ENCODE measurements around the gene KIF16B. TPM values are rescaled to one million over a fixed set of nuclear protein-coding genes. Genes with fewer than 3 reads are reported as not detected.

KIF16B gene
- total RNA-seq, 1 donor from 2014 or later: 9.1 TPM

- H3K9me3 Mint-ChIP-seq: no peaks in the 10 kb centered on the region
- ChIA-PET POLR2A (no interaction called here), CTCF (no interaction called here)
- no peak overlapping the region for H3K27ac Mint-ChIP-seq
- DNase-seq: no peak
- intact Hi-C loops (cut with micrococcal nuclease): no loop called here
- H3K27me3 Mint-ChIP-seq: no peaks in the 10 kb centered on the region
- ATAC-seq (ENCODE audit: low read depth): no peak
- H3K4me1 Mint-ChIP-seq: peaks cover 5% of the 10 kb centered on the region
- H3K4me3 Mint-ChIP-seq: no peak overlapping the region
- TF ChIP-seq CTCF (IDR thresholded peaks at IDR 0.05): no peak
- H3K36me3 Mint-ChIP-seq (ENCODE audit: low read depth): peaks cover 4% of the 10 kb centered on the region
Measured at GRCh38 chr20:16554766-16555543, 18.3 kb downstream of the KIF16B start.

GRCh38 chr20:16553684-16554083 is 19.6 kb downstream of the KIF16B start:
- no peak for TF ChIP-seq CTCF (IDR thresholded peaks at IDR 0.05)
- Mint-ChIP-seq H3K27ac (no peak overlapping the region), H3K4me3 (no peak overlapping the region), H3K27me3 (no peaks in the 10 kb centered on the region), H3K36me3 (ENCODE audit: low read depth) (peaks cover 4% of the 10 kb centered on the region), H3K9me3 (no peaks in the 10 kb centered on the region), H3K4me1 (peaks cover 5% of the 10 kb centered on the region)
- intact Hi-C loops (cut with micrococcal nuclease): no loop called here
- POLR2A ChIA-PET: no interaction called here
- ATAC-seq (ENCODE audit: low read depth) (no peak), DNase-seq (no peak)
- CTCF ChIA-PET: no interaction called here

GRCh38 chr20:16553101-16553500 is 20.1 kb downstream of the KIF16B start:
- ChIA-PET POLR2A (no interaction called here), CTCF (no interaction called here)
- DNase-seq (no peak), ATAC-seq (ENCODE audit: low read depth) (no peak)
- Mint-ChIP-seq H3K4me3 (no peak overlapping the region), H3K27me3 (no peaks in the 10 kb centered on the region), H3K36me3 (ENCODE audit: low read depth) (peaks cover 4% of the 10 kb centered on the region), H3K27ac (no peak overlapping the region), H3K4me1 (peaks cover 5% of the 10 kb centered on the region), H3K9me3 (no peaks in the 10 kb centered on the region)
- no peak for TF ChIP-seq CTCF (IDR thresholded peaks at IDR 0.05)
- intact Hi-C loops (cut with micrococcal nuclease): no loop called here

GRCh38 chr20:16552015-16552414 is 21.2 kb downstream of the KIF16B start:
- Mint-ChIP-seq H3K4me3 (no peak overlapping the region), H3K27me3 (no peaks in the 10 kb centered on the region), H3K9me3 (no peaks in the 10 kb centered on the region), H3K36me3 (ENCODE audit: low read depth) (peaks cover 4% of the 10 kb centered on the region), H3K27ac (no peak overlapping the region), H3K4me1 (peaks cover 5% of the 10 kb centered on the region)
- DNase-seq: no peak
- intact Hi-C loops (cut with micrococcal nuclease): no loop called here
- ChIA-PET POLR2A (no interaction called here), CTCF (no interaction called here)
- TF ChIP-seq CTCF (IDR thresholded peaks at IDR 0.05): no peak
- no peak for ATAC-seq (ENCODE audit: low read depth)

GRCh38 chr20:16551607-16552006 is 21.6 kb downstream of the KIF16B start:
- Mint-ChIP-seq H3K36me3 (ENCODE audit: low read depth) (peaks cover 4% of the 10 kb centered on the region), H3K27ac (no peak overlapping the region), H3K9me3 (no peaks in the 10 kb centered on the region), H3K4me1 (peaks cover 5% of the 10 kb centered on the region), H3K27me3 (no peaks in the 10 kb centered on the region), H3K4me3 (no peak overlapping the region)
- ATAC-seq (ENCODE audit: low read depth): no peak
- no peak for TF ChIP-seq CTCF (IDR thresholded peaks at IDR 0.05)
- DNase-seq: no peak
- POLR2A ChIA-PET: no interaction called here
- CTCF ChIA-PET: no interaction called here
- intact Hi-C loops (cut with micrococcal nuclease): no loop called here

Data from activated B cell treated with CpG ODN at 0.5 μM for 24 hours (primary cell).